NCI-H2227 treated with DMSO at 0.1 percent for 48 hours (cell line): Measurements from ENCODE around the gene OMD.

Experiments
- DNase-seq: peaks from one replicate; lab custom pipeline; 2025; lab: John Stamatoyannopoulos, UW

The OMD gene, protein sequence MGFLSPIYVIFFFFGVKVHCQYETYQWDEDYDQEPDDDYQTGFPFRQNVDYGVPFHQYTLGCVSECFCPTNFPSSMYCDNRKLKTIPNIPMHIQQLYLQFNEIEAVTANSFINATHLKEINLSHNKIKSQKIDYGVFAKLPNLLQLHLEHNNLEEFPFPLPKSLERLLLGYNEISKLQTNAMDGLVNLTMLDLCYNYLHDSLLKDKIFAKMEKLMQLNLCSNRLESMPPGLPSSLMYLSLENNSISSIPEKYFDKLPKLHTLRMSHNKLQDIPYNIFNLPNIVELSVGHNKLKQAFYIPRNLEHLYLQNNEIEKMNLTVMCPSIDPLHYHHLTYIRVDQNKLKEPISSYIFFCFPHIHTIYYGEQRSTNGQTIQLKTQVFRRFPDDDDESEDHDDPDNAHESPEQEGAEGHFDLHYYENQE

GRCh38 chr9:92424340-92424739 lies at the start of gene OMD:
TSS of gene OMD (minus strand) at chr9:92424471. CDS start at chr9:92417558, 6,913 bp downstream.
- DNase-seq = no peak

GRCh38 chr9:92468206-92468605 lies 43.9 kb upstream of the OMD start:
- DNase-seq = no peak

DNA sequence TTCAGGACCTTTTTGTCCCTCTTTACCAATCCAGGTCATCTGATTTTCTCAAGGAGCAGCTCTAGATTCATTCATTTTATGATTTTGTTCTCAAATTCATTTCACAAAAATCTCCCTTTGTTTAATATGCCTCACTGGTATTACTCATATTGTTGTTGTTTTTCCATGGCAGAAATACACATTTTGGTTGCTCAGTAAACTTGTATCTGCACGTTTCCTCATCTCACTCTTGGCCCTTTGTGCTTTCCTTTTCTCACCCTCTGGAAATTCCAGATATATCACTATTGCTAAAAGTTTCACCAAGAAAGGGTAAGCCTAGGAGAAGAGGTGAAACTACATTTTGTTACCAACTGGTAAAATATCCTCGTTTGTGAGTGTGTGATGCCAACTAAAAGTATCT lies 43.2 kb upstream of the OMD start:
- no peak for DNase-seq

DNA sequence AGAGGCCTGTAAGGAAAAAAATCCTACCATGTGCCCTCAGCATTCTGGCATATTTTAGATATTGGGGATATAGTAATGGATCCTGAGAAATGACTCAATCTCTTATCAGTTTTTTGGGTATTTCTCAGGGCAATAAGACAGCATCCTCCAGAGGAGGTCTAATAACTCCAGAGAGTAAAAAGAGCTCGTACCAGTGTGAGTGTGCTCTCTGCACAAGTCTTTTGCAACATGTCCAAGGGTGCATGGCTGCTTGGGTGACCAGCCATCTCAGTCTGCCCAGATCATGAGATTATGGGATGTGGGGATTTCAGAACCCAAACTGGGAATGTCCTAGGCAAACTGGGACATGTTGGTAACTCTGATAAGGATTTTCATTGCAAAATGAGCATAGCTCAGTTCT lies 42.8 kb upstream of the OMD start:
- no peak for DNase-seq

GRCh38 chr9:92463984-92464383 lies 39.7 kb upstream of the OMD start:
- no peak for DNase-seq

- DNase-seq = no peak
Measured at GRCh38 chr9:92463387-92463786, 39.1 kb upstream of the OMD start.

GRCh38 chr9:92457576-92457975 lies 33.3 kb upstream of the OMD start:
- DNase-seq = no peak

GRCh38 chr9:92455217-92455616 lies 30.9 kb upstream of the OMD start:
- no peak for DNase-seq

- DNase-seq = no peak
Measured at GRCh38 chr9:92446536-92446935, 22.3 kb upstream of the OMD start.

DNA sequence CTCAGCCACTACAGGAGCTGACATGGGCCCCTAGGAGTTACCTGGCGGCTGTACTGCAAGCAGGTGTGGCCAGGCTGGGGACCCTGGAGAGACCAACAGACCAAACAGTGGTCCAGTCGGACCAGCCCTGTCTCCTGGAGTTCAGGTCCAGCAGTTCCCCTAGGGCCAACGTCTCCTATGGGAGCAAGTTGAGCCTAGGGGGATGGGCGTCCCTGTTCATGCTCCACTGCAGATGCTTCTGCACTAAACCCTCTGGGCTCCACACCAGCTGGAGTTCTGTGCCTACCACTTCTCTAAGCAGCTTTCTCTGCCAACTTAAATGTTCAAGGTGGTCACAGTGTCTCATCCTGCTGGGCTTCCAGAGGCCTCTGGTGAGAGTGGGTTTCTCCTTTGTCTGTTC lies 20.6 kb upstream of the OMD start:
- no peak for DNase-seq

DNA sequence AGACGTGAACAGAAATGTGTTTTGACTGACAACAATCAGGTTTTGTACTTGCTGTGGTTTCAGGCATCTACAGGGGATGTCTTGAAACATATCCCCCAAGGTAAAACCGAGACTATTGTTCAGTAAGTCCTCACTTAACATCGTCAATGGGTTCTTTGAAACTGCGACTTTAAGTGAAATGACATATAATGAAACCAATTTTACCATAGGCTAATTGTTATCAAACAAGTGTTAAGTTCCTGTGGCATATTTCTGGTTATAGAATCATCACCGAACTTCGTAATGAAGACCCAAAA lies 16.4 kb upstream of the OMD start:
- no peak for DNase-seq

DNA sequence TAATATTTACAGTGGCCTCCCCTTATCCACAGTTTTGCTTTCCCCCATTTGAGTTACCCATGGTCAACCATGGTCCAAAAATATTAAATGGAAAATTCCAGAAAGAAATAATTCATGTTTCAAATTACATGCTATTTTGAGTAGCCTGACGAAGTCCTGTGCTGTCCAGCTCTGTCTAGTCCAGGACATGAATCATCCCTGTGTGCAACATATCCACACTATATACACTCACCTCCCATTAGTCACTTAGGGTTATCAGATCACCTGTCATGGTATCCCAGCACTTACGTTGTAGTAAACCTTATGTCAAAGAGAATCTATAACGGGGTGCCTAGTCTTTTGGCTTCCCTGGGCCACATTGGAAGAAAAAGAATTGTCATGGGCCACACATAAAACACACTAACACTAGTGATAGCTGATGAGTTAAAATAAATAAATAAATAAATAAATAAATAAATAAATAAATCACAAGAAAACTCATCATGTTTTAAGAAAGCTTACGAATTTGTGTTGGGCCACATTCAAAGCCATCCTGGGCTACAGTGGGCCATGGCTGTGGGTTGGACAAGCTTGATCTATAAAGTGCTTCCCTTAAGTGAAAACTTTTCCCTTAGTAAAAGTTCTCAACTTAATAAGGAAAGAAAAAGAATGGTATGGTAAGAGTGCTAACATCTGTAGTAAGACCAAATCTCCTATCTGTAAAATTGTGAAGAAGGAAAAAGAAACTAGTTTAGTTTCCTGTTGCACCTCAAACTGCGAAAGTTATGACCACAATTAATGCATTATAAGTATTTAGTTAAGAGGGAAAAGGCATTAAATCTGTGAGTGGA lies 15.9 kb upstream of the OMD start:
- DNase-seq = no peak

DNA sequence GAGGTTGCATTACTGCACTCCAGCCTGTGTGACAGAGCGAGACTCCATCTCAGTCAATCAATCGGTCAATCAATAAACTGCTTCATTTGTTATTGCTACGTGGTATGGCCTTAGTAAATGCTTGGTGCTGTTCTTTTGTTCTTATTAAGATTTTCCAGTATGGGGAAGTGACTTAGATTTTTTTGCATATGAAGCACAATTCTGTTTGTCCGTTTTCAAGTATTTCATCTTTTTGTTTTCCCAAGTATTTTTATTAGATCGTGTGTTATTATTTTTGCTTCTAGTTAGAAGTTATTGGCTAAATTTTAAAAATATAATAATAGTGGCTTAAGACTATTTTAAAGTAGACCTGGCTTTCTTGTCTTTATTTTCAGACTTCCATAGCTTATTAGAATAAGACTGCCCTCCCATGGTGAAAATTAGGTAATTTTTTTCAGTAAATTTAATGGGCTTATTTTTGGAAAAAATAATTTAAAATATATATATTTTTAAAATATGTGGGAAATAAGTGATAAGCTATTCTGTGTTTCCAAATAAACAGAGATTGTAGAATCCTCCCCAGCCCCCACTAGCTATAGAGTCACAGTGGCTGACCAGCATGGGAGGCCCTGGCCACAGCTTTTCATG lies 14.7 kb upstream of the OMD start:
- DNase-seq = no peak

DNA sequence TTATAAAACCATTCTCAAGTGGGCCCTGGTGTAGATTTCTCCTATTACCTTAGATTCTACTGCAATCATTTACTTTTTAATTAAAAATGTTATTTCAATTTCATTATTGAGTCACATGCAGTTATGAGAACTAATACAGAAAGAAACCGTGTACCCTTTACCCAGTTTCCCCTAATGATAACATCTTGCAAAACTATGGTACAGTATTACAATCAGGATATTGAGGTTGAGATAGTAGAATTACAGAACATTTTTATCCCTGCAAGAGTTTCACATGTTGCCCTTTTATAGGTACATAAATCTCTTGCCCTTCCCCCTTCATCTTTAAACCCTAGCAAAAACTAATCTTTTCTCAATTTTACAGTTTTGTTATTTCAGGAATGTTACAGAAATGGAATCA lies 11.0 kb upstream of the OMD start:
- DNase-seq = no peak

DNA sequence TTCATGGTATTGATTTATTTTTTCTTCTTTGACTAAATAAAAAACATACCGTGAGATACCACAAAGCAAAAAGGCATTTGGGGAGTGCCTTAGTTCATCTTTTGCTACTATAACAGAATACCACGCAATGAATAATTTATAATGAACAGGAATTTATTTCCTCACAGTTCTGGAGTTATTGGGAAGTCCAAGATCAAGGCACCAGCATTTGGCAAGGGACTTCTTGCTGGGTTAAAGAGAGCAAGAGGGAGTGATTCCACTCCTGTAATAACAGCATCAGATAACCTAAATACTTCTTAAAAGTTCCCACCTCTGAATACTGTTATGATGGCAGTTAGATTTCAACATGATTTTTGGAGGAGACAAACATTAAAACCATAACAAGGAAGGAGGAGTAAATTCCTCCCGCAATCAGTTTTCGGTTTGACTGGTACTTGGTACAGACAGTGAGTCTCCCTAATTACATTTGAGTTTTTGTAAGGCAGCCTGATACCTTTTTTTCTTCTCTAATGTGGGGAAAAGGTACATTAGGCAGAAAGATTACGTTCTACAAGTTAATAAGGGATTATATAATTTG lies 8.8 kb upstream of the OMD start:
- DNase-seq = no peak

GRCh38 chr9:92432350-92432749 lies 8.1 kb upstream of the OMD start:
- no peak for DNase-seq

DNA sequence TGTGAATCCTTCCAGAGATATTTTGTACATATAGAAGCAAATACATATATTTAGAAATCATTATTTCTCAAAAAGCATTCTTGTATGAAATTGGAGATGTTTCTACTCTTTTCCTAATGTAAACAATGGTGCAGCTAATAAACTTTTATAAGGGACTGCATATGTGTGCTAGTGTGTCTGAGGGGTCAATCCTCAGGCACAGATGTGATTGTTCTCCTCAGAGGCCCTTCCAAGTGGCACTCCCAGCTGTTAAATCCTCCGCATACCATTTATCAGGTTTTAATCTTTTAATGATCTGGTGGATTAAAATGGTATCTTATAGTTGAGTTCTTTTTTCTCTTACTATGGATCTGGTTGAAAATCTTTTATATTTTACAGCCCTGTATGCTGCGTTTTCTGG lies 5.6 kb upstream of the OMD start:
- no peak for DNase-seq

- peak; percentile 42 for DNase-seq
Measured at GRCh38 chr9:92426501-92427145, 2.4 kb upstream of the OMD start.

DNA sequence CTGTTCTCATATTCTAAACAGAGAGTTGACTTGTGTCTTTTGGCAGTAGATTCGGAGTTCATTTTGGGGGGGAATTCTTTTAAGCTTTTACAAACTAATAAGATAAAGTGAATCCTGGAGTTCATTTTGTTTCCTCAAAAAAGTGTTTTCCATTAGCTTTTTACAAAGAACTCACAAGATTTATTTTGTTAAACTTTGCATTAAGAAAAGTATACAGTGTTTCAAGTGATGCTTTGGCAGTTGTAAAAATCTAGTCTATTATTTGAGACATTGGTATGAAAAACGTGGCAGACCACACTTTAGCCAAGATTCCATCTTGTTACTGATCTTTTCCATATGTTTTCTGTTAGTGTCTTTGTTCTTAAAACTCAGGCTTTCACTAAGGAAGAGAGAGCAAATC lies 1.2 kb upstream of the OMD start:
- no peak for DNase-seq

GRCh38 chr9:92423612-92424011 lies 659 bp downstream of the OMD start:
- DNase-seq = no peak

DNA sequence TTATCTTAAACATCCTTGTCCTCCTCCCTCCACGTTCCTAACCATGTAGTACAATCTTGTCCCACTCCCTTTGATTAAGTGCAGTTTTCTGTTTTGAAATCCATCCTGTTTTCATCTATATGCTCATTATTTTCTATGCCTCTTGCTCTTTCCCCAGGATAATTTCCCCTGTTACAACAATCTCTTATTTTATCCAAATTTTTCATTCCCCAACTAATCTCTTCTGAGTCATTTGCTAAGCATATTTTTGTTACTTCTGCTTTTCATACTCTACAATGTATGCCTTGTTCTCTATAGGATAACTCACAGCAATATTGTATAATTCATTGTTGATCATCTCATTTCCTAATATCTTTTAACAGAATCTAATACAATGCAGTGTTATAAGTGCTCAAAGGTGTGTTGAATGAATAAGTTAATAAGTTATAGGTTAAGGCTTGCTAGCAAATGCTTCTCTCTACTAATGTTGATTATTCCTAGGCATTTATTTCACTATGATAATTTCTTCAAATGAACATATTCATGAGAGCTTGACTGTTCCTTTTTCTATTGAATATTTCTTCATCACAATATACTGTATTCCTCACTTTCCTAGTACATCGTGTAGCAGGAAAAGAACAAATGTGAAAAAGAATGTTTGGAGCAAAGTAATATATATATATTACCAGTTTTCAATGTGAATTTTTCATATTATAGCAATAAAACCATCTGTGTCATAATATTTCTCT lies 1.5 kb downstream of the OMD start:
- no peak for DNase-seq

GRCh38 chr9:92414566-92414965 lies 9.7 kb downstream of the OMD start:
- DNase-seq = no peak
